ENCODE data around the gene CEP72. TPM values are rescaled to one million over a fixed set of nuclear protein-coding genes. Genes with fewer than 3 reads are reported as not detected.

The CEP72 gene
- total and polyA plus RNA-seq, 4 donors = 1.3 to 5.9 (median 2.6) TPM

DNA sequence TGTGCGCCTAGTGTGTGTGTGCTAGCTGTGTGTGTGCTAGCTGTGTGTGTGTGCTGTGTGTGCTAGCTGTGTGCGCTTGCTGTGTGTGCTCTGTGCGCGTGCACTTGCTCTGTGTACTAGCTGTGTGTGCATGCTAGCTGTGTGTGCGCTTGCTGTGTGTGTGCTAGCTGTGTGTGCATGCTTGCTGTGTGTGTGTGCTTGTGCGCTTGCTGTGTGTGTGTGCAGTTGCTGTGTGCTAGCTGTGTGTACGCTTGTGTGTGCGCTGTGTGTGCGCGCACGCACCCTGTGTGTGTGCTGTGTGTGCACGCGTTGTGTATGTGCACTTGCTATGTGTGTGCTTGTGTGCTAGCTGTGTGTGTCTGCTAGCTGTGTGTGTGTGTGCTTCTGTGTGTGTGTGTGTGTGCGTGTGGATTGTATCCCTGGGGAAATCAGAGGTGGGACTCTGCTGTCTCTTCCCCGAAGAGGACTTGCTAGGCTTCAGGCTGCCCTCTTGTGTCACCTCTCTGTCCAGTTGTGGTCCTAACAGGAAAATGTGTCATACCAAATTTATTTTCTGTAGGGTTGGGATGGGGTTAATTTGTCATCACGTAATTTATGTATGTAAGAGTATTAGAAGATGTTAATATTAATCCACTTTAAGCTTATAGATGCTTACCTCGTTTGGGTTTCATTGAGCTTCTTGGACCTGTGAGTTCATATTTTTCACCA lies 42.1 kb downstream of the CEP72 start:
- H3K36me3 ChIP-seq (ENCODE audit: control insufficient read depth in 4 of 4, insufficient read depth in 3 of 4, low read depth in 1 of 4, low read length in 3 of 4) = peaks cover 2 to 9% (median 6%) of the 10 kb centered on the region in 4 donors
- H3K9me3 ChIP-seq (ENCODE audit: control insufficient read depth in 4 of 4, low read length in 3 of 4) = no peaks in the 10 kb centered on the region
- no peaks in the 10 kb centered on the region for H3K27me3 ChIP-seq (ENCODE audit: control insufficient read depth in 4 of 4, insufficient read depth in 4 of 4, low read length in 3 of 4)
- TF ChIP-seq HNF4A (conservative IDR thresholded peaks at IDR 0.05) = no peak
- no peak for DNase-seq (ENCODE audit: low spot score)
- no peak overlapping the region for H3K4me3 ChIP-seq (ENCODE audit: low read depth in 1 of 3, low read length in 3 of 3)
- 89% methylated on average over 17 of the region's 17 CpGs for WGBS
- no peak overlapping the region for H3K27ac ChIP-seq (ENCODE audit: low read depth in 1 of 2, low read length in 2 of 2)
- no peaks in the 10 kb centered on the region for H3K4me1 ChIP-seq (ENCODE audit: control insufficient read depth in 4 of 4, insufficient read depth in 4 of 4, low read length in 3 of 4)
- no peak overlapping the region for H3K9ac ChIP-seq (ENCODE audit: low read depth in 1 of 2, low read length in 2 of 2)

DNA sequence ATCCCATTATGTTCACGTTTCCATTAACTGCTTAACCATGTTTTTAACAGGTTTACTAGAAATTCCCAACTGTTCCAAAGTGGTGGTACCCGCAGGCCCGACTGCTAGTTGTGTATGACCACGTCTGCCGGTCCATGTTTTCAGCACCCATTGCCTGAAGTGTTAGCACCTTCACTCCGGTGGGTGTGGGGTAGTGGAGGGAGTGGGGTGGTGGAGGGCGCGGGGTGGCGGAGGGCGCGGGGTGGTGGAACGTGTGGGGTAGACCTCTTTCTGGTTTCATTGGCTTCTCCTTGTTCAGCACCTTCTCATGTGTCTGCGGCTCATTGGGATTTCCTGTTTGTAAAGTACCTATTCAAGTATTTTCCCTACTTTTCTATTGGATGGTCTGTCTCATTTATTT lies 43.3 kb downstream of the CEP72 start:
- no peaks in the 10 kb centered on the region for H3K27me3 ChIP-seq (ENCODE audit: control insufficient read depth in 4 of 4, insufficient read depth in 4 of 4, low read length in 3 of 4)
- no peaks in the 10 kb centered on the region for H3K4me1 ChIP-seq (ENCODE audit: control insufficient read depth in 4 of 4, insufficient read depth in 4 of 4, low read length in 3 of 4)
- H3K27ac ChIP-seq (ENCODE audit: low read depth in 1 of 2, low read length in 2 of 2) = no peak overlapping the region
- H3K4me3 ChIP-seq (ENCODE audit: low read depth in 1 of 3, low read length in 3 of 3) = no peak overlapping the region
- no peak overlapping the region for H3K9ac ChIP-seq (ENCODE audit: low read depth in 1 of 2, low read length in 2 of 2)
- WGBS = 97% methylated on average over 13 of the region's 13 CpGs
- peaks cover 7 to 10% (median 9%) of the 10 kb centered on the region in 4 donors for H3K36me3 ChIP-seq (ENCODE audit: control insufficient read depth in 4 of 4, insufficient read depth in 3 of 4, low read depth in 1 of 4, low read length in 3 of 4)
- H3K9me3 ChIP-seq (ENCODE audit: control insufficient read depth in 4 of 4, low read length in 3 of 4) = no peaks in the 10 kb centered on the region
- no peak for TF ChIP-seq JUND (IDR thresholded peaks at IDR 0.05)
- TF ChIP-seq FOXA2 (IDR thresholded peaks at IDR 0.05) = no peak
- TF ChIP-seq HNF4G (IDR thresholded peaks at IDR 0.05) = no peak
- TF ChIP-seq RXRA (IDR thresholded peaks at IDR 0.05) = no peak
- no peak for TF ChIP-seq YY1 (IDR thresholded peaks at IDR 0.05)
- TF ChIP-seq, protein P1, sequence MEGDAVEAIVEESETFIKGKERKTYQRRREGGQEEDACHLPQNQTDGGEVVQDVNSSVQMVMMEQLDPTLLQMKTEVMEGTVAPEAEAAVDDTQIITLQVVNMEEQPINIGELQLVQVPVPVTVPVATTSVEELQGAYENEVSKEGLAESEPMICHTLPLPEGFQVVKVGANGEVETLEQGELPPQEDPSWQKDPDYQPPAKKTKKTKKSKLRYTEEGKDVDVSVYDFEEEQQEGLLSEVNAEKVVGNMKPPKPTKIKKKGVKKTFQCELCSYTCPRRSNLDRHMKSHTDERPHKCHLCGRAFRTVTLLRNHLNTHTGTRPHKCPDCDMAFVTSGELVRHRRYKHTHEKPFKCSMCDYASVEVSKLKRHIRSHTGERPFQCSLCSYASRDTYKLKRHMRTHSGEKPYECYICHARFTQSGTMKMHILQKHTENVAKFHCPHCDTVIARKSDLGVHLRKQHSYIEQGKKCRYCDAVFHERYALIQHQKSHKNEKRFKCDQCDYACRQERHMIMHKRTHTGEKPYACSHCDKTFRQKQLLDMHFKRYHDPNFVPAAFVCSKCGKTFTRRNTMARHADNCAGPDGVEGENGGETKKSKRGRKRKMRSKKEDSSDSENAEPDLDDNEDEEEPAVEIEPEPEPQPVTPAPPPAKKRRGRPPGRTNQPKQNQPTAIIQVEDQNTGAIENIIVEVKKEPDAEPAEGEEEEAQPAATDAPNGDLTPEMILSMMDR (IDR thresholded peaks at IDR 0.05; ENCODE audit: low read depth, low read length, missing input control) = no peak
- no peak for TF ChIP-seq SP1 (IDR thresholded peaks at IDR 0.05)
- no peak for TF ChIP-seq RAD21 (IDR thresholded peaks at IDR 0.05)
- TF ChIP-seq, protein P2, sequence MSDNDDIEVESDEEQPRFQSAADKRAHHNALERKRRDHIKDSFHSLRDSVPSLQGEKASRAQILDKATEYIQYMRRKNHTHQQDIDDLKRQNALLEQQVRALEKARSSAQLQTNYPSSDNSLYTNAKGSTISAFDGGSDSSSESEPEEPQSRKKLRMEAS (IDR thresholded peaks at IDR 0.05) = no peak
- no peak for TF ChIP-seq TAF1 (conservative IDR thresholded peaks at IDR 0.05)
- TF ChIP-seq EGR1 (IDR thresholded peaks at IDR 0.05; ENCODE audit: low read depth in 2 of 2) = no peak
- TF ChIP-seq, protein P3, sequence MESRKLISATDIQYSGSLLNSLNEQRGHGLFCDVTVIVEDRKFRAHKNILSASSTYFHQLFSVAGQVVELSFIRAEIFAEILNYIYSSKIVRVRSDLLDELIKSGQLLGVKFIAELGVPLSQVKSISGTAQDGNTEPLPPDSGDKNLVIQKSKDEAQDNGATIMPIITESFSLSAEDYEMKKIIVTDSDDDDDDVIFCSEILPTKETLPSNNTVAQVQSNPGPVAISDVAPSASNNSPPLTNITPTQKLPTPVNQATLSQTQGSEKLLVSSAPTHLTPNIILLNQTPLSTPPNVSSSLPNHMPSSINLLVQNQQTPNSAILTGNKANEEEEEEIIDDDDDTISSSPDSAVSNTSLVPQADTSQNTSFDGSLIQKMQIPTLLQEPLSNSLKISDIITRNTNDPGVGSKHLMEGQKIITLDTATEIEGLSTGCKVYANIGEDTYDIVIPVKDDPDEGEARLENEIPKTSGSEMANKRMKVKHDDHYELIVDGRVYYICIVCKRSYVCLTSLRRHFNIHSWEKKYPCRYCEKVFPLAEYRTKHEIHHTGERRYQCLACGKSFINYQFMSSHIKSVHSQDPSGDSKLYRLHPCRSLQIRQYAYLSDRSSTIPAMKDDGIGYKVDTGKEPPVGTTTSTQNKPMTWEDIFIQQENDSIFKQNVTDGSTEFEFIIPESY (IDR thresholded peaks at IDR 0.05) = no peak
- no peak for TF ChIP-seq HNF4A (conservative IDR thresholded peaks at IDR 0.05)
- TF ChIP-seq, protein P4, sequence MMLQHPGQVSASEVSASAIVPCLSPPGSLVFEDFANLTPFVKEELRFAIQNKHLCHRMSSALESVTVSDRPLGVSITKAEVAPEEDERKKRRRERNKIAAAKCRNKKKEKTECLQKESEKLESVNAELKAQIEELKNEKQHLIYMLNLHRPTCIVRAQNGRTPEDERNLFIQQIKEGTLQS (IDR thresholded peaks at IDR 0.05) = no peak
- TF ChIP-seq NR2F2 (IDR thresholded peaks at IDR 0.05) = no peak
- no peak for TF ChIP-seq GABPA (IDR thresholded peaks at IDR 0.05 in 1 of 2, conservative IDR thresholded peaks at IDR 0.05 in 1 of 2)
- TF ChIP-seq FOXA1 (IDR thresholded peaks at IDR 0.05) = no peak
- TF ChIP-seq, protein P5, sequence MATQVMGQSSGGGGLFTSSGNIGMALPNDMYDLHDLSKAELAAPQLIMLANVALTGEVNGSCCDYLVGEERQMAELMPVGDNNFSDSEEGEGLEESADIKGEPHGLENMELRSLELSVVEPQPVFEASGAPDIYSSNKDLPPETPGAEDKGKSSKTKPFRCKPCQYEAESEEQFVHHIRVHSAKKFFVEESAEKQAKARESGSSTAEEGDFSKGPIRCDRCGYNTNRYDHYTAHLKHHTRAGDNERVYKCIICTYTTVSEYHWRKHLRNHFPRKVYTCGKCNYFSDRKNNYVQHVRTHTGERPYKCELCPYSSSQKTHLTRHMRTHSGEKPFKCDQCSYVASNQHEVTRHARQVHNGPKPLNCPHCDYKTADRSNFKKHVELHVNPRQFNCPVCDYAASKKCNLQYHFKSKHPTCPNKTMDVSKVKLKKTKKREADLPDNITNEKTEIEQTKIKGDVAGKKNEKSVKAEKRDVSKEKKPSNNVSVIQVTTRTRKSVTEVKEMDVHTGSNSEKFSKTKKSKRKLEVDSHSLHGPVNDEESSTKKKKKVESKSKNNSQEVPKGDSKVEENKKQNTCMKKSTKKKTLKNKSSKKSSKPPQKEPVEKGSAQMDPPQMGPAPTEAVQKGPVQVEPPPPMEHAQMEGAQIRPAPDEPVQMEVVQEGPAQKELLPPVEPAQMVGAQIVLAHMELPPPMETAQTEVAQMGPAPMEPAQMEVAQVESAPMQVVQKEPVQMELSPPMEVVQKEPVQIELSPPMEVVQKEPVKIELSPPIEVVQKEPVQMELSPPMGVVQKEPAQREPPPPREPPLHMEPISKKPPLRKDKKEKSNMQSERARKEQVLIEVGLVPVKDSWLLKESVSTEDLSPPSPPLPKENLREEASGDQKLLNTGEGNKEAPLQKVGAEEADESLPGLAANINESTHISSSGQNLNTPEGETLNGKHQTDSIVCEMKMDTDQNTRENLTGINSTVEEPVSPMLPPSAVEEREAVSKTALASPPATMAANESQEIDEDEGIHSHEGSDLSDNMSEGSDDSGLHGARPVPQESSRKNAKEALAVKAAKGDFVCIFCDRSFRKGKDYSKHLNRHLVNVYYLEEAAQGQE (IDR thresholded peaks at IDR 0.05) = no peak
- DNase-seq (ENCODE audit: low spot score) = no peak
